ENCODE measurements around the gene PARN. TPM values are rescaled to one million over a fixed set of nuclear protein-coding genes. Genes with fewer than 3 reads are reported as not detected.

The PARN gene
- total RNA-seq, 2 donors from 2014 or later: 22.4 to 51.2 TPM

- no peaks in the 10 kb centered on the region for H3K36me3 ChIP-seq
- no peaks in the 10 kb centered on the region for H3K4me1 ChIP-seq (replicated peaks)
- H3K4me3 ChIP-seq: no peak overlapping the region
- no peaks in the 10 kb centered on the region for H3K9me3 ChIP-seq
- intact Hi-C loops (cut with DNase I): loop anchor here (5.0 to 10.0 kb wide), 2 partner anchors 93 to 130 kb away; no protein-coding TSS in a partner anchor
- no peak for DNase-seq (ENCODE audit: low spot score)
- H3K27me3 ChIP-seq (replicated peaks; ENCODE audit: insufficient read depth): no peaks in the 10 kb centered on the region
- H3K27ac ChIP-seq: no peak overlapping the region
- no peak for TF ChIP-seq CTCF (IDR thresholded peaks at IDR 0.05)
- no peak for TF ChIP-seq POLR2A (IDR thresholded peaks at IDR 0.05)
- TF ChIP-seq POLR2AphosphoS5 (IDR thresholded peaks at IDR 0.05): no peak
- WGBS: 89% methylated on average over 3 of the region's 3 CpGs
Observed at GRCh38 chr16:14394834-14395233, 235.2 kb downstream of the PARN start.

- intact Hi-C loops (cut with DNase I): loop anchor here (10.0 kb wide), 1 partner anchor 132 kb away; no protein-coding TSS in a partner anchor
- no peak overlapping the region for H3K27ac ChIP-seq
- 87% methylated on average over 6 of the region's 6 CpGs for WGBS
- DNase-seq (ENCODE audit: low spot score): no peak
- H3K36me3 ChIP-seq: no peaks in the 10 kb centered on the region
- no peaks in the 10 kb centered on the region for H3K27me3 ChIP-seq (replicated peaks; ENCODE audit: insufficient read depth)
- H3K4me3 ChIP-seq: no peak overlapping the region
- no peaks in the 10 kb centered on the region for H3K9me3 ChIP-seq
- TF ChIP-seq CTCF (IDR thresholded peaks at IDR 0.05) (no peak), POLR2AphosphoS5 (IDR thresholded peaks at IDR 0.05) (no peak), POLR2A (IDR thresholded peaks at IDR 0.05) (no peak)
- H3K4me1 ChIP-seq (replicated peaks): no peaks in the 10 kb centered on the region
Observed at GRCh38 chr16:14392960-14393359, 237.1 kb downstream of the PARN start.

- WGBS: 71% methylated on average over 1 of the region's 1 CpG
- H3K27ac ChIP-seq: no peak overlapping the region
- no peaks in the 10 kb centered on the region for H3K27me3 ChIP-seq (replicated peaks; ENCODE audit: insufficient read depth)
- H3K4me3 ChIP-seq: no peak overlapping the region
- no peaks in the 10 kb centered on the region for H3K4me1 ChIP-seq (replicated peaks)
- TF ChIP-seq CTCF (IDR thresholded peaks at IDR 0.05): no peak
- no peak for TF ChIP-seq POLR2A (IDR thresholded peaks at IDR 0.05)
- TF ChIP-seq POLR2AphosphoS5 (IDR thresholded peaks at IDR 0.05): no peak
- DNase-seq (ENCODE audit: low spot score): no peak
- H3K36me3 ChIP-seq: no peaks in the 10 kb centered on the region
- intact Hi-C loops (cut with DNase I): no loop called here
- H3K9me3 ChIP-seq: no peaks in the 10 kb centered on the region
Observed at GRCh38 chr16:14389359-14389758, 240.7 kb downstream of the PARN start.

- no peak overlapping the region for H3K27ac ChIP-seq
- no peak overlapping the region for H3K4me3 ChIP-seq
- H3K9me3 ChIP-seq: no peaks in the 10 kb centered on the region
- 79% methylated on average over 7 of the region's 7 CpGs for WGBS
- intact Hi-C loops (cut with DNase I): no loop called here
- no peaks in the 10 kb centered on the region for H3K36me3 ChIP-seq
- no peak for DNase-seq (ENCODE audit: low spot score)
- no peaks in the 10 kb centered on the region for H3K27me3 ChIP-seq (replicated peaks; ENCODE audit: insufficient read depth)
- H3K4me1 ChIP-seq (replicated peaks): no peaks in the 10 kb centered on the region
- TF ChIP-seq POLR2A (IDR thresholded peaks at IDR 0.05) (no peak), POLR2AphosphoS5 (IDR thresholded peaks at IDR 0.05) (no peak)
Observed at GRCh38 chr16:14388243-14388642, 241.8 kb downstream of the PARN start.

GRCh38 chr16:14386115-14386514 lies 243.9 kb downstream of the PARN start:
- intact Hi-C loops (cut with DNase I): no loop called here
- 84% methylated on average over 3 of the region's 3 CpGs for WGBS

More at GRCh38 chr16:14386115-14386514, 243.9 kb downstream of the PARN start:
- no peaks in the 10 kb centered on the region for H3K27me3 ChIP-seq (replicated peaks; ENCODE audit: insufficient read depth)
- TF ChIP-seq POLR2A (IDR thresholded peaks at IDR 0.05): no peak
- no peak for TF ChIP-seq POLR2AphosphoS5 (IDR thresholded peaks at IDR 0.05)
- no peak for TF ChIP-seq CTCF (IDR thresholded peaks at IDR 0.05)
- H3K4me3 ChIP-seq: no peak overlapping the region
- H3K4me1 ChIP-seq (replicated peaks): no peaks in the 10 kb centered on the region
- H3K36me3 ChIP-seq: no peaks in the 10 kb centered on the region
- H3K9me3 ChIP-seq: no peaks in the 10 kb centered on the region
- DNase-seq (ENCODE audit: low spot score): no peak
- H3K27ac ChIP-seq: no peak overlapping the region

Small RNAs within 50 kb of the gene (small RNA-seq; reads per million reads assigned to genes)
- 0 reads per million in 2 donors for gene RN7SL274P
- gene RNU7-125P: 0 reads per million in 2 donors

Other genes starting within 250 kb of the PARN start
- gene BFAR, start 2.7 kb upstream of the PARN start, total RNA-seq: 10 to 100 TPM; 30.3 to 67.9 TPM
- gene PLA2G10, start 64.0 kb upstream of the PARN start, total RNA-seq: 1 to 10 TPM in 1 of 2 donors, not detected in 1; 1.5 TPM
- gene NPIPA3, start 73.2 kb upstream of the PARN start, total RNA-seq: 1 to 10 TPM in 1 of 2 donors, under 1 TPM in 1; 0.80 to 2.2 TPM
- gene NPIPA2, start 112.3 kb upstream of the PARN start, total RNA-seq: 1 to 10 TPM in 1 of 2 donors, under 1 TPM in 1; 0.80 to 1.4 TPM
- gene NOMO1, start 203.5 kb upstream of the PARN start, total RNA-seq: 10 to 100 TPM; 34.4 to 69.7 TPM

Data from prostate gland (tissue), 2 donors.